GM20431 (cell line): Measurements from ENCODE around the gene SMIM10.
"Not testable (repeated sequence)": the region's sequence is repeated elsewhere in the genome, so short reads cannot be mapped to it uniquely, and the experiment has no call there.

Experiments used
- in situ Hi-C: fragments of 300-500 bp; cut with MseI, MboI; formaldehyde crosslinking; loops from one replicate; pipeline ENCODE4 v1.15.0; 2020; ENCODE audit warnings: low sequenced_read_pairs; ENCODE audit not compliant: unreplicated experiment

SMIM10 gene

GRCh38 chrX:135009838-135010237 lies 19.0 kb downstream of the SMIM10 start:
- in situ Hi-C loops = no loop called here

- in situ Hi-C loops = no loop called here
These were observed 20.1 kb downstream of the SMIM10 start for GRCh38 chrX:135010921-135011320.

- in situ Hi-C loops = no loop called here
These were observed 24.9 kb downstream of the SMIM10 start for GRCh38 chrX:135015523-135016245.

- in situ Hi-C loops = not testable (repeated sequence)
These were observed 29.1 kb downstream of the SMIM10 start for GRCh38 chrX:135019890-135020289.

- in situ Hi-C loops = not testable (repeated sequence)
These were observed 33.0 kb downstream of the SMIM10 start for GRCh38 chrX:135023791-135024190.

GRCh38 chrX:135024526-135024925 lies 33.7 kb downstream of the SMIM10 start:
- in situ Hi-C loops = no loop called here

- in situ Hi-C loops = not testable (repeated sequence)
These were observed 39.6 kb downstream of the SMIM10 start for GRCh38 chrX:135030207-135030963.

GRCh38 chrX:135041149-135042123 lies 50.6 kb downstream of the SMIM10 start:
- in situ Hi-C loops = not testable (repeated sequence)
